ENCODE results near the gene PRDM16.

The PRDM16 gene

DNA sequence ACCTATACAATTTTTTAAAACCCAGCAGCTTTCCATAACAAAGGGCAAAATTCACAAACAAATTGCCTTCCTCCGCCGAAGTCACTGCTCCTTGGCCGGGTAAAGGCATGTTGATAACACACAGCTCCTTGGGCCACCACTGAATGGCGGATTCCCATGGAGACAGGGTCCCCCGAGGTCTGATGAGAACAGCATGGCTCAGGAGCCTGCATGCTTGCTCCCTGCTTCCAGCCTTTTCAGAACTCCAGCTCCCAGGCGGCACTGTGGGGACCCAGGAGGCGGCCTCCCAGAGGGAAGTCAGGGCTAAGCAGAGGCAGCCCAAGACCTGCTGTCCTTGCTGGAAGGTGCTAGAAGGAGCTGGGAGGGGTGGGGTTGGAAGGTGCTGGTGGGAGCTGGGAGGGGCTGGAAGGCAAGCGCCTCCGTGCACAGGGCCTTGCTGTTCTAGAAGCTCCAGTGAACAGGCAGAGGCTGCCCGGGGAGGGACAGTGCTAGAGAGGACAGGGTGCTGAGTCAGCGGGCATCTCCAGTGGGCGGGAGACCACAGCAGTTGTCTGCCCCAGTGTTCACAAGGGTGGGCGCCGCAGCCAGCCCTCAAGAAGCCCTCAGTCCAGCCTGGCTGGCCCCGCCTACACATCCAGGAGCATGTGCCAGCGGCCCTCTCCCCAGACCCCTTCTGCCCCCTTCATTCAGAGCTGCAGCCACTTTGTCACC is 35.1 kb downstream of the PRDM16 start:
- DNase-seq (ENCODE audit: low read depth) = no peak

- no peak for DNase-seq (ENCODE audit: low read depth)
Observed at GRCh38 chr1:3105167-3105863, 36.3 kb downstream of the PRDM16 start.

- DNase-seq (ENCODE audit: low read depth) = no peak
Observed at GRCh38 chr1:3106216-3106615, 37.2 kb downstream of the PRDM16 start.

GRCh38 chr1:3107201-3107600 is 38.2 kb downstream of the PRDM16 start:
- DNase-seq (ENCODE audit: low read depth) = no peak

DNA sequence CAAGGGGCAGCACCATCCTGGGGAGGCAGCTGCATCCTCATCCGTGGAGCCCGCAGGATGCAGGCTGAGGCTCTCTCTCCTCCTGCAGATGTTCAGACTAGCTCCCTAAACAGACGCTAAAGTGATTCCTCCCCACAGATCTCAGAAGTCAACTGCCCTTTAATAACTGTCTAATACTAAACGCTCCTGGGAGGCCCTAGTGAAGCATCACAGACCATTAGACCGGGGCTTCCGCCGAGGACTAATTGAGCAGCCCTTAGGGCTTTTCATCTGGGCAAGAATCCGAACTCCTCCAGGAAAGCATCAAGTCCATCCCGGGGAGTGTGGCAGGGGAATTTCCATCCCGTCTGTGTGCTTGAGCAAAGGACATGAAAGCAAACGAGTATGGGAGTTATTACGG is 40.4 kb downstream of the PRDM16 start:
- DNase-seq (ENCODE audit: low read depth) = no peak

DNA sequence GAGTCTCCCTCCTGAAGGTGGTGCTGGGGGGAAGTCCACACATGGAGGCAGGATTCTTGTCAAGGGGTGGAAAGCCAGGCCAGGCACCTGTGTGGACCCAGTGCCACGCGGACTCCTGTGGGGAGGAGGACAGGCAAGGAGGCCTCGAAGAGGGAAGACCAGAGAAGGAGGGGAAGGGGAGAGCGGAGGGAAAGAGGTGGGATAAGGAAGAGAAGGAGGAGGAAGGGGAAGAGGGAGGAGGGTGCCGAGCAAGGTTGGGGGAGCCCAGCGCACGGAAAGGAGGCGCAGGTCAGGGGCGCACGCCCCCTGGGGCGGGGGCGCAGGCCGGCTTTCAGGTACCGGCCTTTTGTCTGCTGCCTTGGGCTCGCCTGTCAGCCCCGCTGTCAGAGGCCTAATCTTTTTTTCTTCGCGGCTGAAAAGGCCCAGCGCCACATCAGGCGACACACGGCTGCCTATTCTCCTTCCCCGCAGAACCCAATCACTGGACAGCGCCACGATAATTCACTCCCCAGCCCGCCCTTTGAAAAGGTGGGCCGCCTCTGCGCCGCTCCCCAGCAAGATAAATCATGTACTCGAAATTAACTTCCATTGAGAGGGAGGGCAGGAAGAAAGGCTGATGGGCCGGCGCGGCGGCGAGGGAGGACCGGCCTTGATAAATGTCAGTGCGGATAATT is 42.5 kb downstream of the PRDM16 start:
- DNase-seq (ENCODE audit: low read depth) = no peak

- DNase-seq (ENCODE audit: low read depth) = no peak
Observed at GRCh38 chr1:3112526-3112925, 43.5 kb downstream of the PRDM16 start.

- no peak for DNase-seq (ENCODE audit: low read depth)
Observed at GRCh38 chr1:3113047-3113740, 44.2 kb downstream of the PRDM16 start.

DNA sequence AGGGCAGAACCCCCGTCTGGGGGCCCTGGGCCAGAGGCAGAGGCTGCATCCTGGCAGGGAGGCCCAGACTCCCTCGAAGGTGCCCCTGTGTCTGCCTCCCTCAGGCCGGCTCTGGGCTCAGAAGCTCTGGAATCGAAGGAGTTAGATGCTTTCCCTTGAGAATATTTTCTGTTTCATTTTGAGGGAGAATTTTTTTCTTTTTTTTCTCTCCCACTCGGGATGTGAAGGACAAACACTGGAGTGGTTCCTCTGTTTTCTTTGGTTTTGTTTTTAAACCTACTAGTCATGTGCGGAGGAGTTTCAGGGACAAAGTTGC is 44.7 kb downstream of the PRDM16 start:
- DNase-seq (ENCODE audit: low read depth) = no peak

GRCh38 chr1:3114131-3114744 is 45.2 kb downstream of the PRDM16 start:
- DNase-seq (ENCODE audit: low read depth) = no peak

GRCh38 chr1:3114846-3115245 is 45.8 kb downstream of the PRDM16 start:
- no peak for DNase-seq (ENCODE audit: low read depth)

GRCh38 chr1:3115275-3116149 is 46.5 kb downstream of the PRDM16 start:
- DNase-seq (ENCODE audit: low read depth) = no peak

GRCh38 chr1:3116150-3116510 is 47.1 kb downstream of the PRDM16 start:
- DNase-seq (ENCODE audit: low read depth) = no peak

GRCh38 chr1:3116560-3116959 is 47.6 kb downstream of the PRDM16 start:
- DNase-seq (ENCODE audit: low read depth) = no peak

- no peak for DNase-seq (ENCODE audit: low read depth)
Observed at GRCh38 chr1:3117879-3118278, 48.9 kb downstream of the PRDM16 start.

GRCh38 chr1:3119061-3119460 is 50.1 kb downstream of the PRDM16 start:
- no peak for DNase-seq (ENCODE audit: low read depth)

GRCh38 chr1:3119725-3120124 is 50.7 kb downstream of the PRDM16 start:
- no peak for DNase-seq (ENCODE audit: low read depth)

DNA sequence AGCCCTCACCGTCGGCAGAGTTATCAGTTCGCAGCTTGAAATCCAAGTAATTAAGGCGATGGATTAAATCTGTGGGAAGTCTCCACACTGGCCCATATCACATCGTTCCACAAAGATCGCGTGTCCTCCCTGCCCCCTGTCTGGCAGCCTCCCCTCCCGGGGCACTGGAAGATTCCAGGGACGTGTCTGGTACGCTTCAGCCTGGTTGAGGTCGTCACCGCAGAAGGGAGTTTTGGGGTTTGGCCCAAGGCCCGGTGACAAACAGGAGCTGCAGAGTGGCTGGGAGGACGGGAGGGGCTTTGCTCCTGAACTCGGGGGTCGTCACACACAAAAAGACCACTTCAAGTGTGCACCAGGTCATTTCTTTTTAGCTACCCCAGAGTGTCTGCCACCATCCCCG is 51.1 kb downstream of the PRDM16 start:
- no peak for DNase-seq (ENCODE audit: low read depth)

GRCh38 chr1:3120994-3121393 is 52.0 kb downstream of the PRDM16 start:
- no peak for DNase-seq (ENCODE audit: low read depth)

DNA sequence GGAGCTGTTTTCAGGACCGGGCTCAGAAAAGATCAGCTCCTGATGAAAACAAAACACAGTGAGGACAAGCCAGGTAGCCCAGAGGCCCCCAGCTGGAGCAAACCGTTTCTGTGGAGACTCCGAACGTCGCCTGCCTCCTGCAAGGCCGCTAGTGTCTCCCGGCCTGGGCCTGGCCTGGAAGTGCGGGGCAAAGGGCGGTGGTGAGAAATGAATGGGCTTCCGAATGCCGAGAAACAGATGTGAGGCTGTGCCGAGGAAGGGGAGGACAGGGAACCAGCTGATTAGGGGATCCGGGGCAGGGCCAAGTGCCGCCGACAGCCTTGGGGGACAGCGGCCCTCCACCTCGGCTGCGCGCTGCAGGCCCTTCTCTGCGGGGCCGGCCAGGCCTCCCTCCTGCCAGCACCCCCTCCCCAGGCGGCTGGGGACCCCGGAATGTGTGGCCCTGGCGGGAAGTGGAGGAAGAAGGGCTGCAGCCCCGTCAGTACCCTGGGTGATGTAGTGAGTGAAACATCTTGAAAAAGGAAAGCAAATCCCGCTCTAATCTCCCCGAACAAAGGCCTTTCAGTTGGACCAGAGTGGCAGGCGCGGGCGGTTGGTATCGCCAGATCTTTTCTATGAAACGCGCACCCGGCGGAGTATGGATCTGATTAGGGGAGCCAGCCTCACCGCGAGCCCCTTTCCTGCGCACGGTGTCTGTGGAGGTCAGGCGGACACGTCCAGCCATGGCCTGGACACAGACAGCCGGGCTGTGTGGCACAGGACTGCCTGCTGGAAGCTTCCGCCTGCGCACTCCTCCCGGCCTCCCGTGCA is 52.6 kb downstream of the PRDM16 start:
- no peak for DNase-seq (ENCODE audit: low read depth)

DNA sequence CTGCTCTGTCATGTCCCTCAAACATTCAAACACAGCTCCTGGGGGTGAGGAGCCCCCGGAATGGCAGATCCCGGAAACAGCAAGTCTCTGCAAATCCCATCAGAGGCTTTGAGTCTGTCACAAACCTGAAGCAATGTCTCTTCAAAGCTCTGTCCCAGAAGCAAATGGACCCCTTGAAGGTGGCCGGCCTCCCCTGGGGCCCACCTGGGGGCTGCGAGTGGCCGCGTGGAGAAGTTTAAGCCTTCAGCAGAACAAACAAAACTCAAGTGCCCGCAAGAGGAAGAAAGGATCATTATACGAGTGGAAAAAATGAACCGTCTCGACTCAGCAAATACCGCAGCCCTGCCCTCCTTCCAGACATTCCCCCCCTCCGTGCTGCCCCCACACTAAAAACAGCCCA is 53.3 kb downstream of the PRDM16 start:
- DNase-seq (ENCODE audit: low read depth) = no peak
